HG03575 (cell line): ENCODE data around the gene CELSR1.

ENCODE experiments used
- ATAC-seq: cut with Tn5 transposase; IDR thresholded peaks from one replicate; pipeline ENCODE4 v1.9.1; 2021; ENCODE audit not compliant: unreplicated experiment, insufficient number of reproducible peaks, low FRiP score; ENCODE audit errors: extremely low read depth

Gene CELSR1

GRCh38 chr22:46537225-46537945, at the start of gene CELSR1:
TSS of gene CELSR1 (minus strand) at chr22:46537620. CDS start at chr22:46537170, 450 bp downstream.
- no peak for ATAC-seq

- ATAC-seq: no peak
These were observed 49.6 kb upstream of the CELSR1 start for GRCh38 chr22:46587061-46587460.

GRCh38 chr22:46586531-46587011, 49.2 kb upstream of the CELSR1 start:
- no peak for ATAC-seq

- no peak for ATAC-seq
These were observed 48.7 kb upstream of the CELSR1 start for GRCh38 chr22:46586123-46586519.

- no peak for ATAC-seq
These were observed 48.1 kb upstream of the CELSR1 start for GRCh38 chr22:46585340-46586122.

GRCh38 chr22:46584081-46584921, 46.9 kb upstream of the CELSR1 start:
- no peak for ATAC-seq

- no peak for ATAC-seq
These were observed 46.2 kb upstream of the CELSR1 start for GRCh38 chr22:46583571-46583970.

GRCh38 chr22:46582281-46582933, 45.0 kb upstream of the CELSR1 start:
- ATAC-seq: no peak

GRCh38 chr22:46581538-46582244, 44.3 kb upstream of the CELSR1 start:
- no peak for ATAC-seq

- ATAC-seq: no peak
These were observed 43.6 kb upstream of the CELSR1 start for GRCh38 chr22:46580940-46581537.

GRCh38 chr22:46579751-46580449, 42.5 kb upstream of the CELSR1 start:
- ATAC-seq: no peak

GRCh38 chr22:46578824-46579561, 41.6 kb upstream of the CELSR1 start:
- ATAC-seq: no peak

GRCh38 chr22:46578251-46578823, 40.9 kb upstream of the CELSR1 start:
- ATAC-seq: no peak

GRCh38 chr22:46577368-46578249, 40.2 kb upstream of the CELSR1 start:
- no peak for ATAC-seq

GRCh38 chr22:46576556-46577367, 39.3 kb upstream of the CELSR1 start:
- no peak for ATAC-seq
